Glomerular visceral epithelial cell (primary cell): ENCODE results near the gene SPCS3.
"Not testable (repeated sequence)": the region's sequence is repeated elsewhere in the genome, so short reads cannot be mapped to it uniquely, and the experiment has no call there.

ENCODE experiments used
- DNase-seq: peaks from one replicate; pipeline ENCODE4 v3.0.0-alpha.2; 2016; ENCODE audit errors: extremely low spot score

Gene SPCS3

GRCh38 chr4:176306837-176307665 lies 12.7 kb upstream of the SPCS3 start:
- DNase-seq = peak; percentile 90

- DNase-seq = no peak
Measured at GRCh38 chr4:176307666-176307930, 12.2 kb upstream of the SPCS3 start.

GRCh38 chr4:176308441-176308840 lies 11.3 kb upstream of the SPCS3 start:
- DNase-seq = no peak

GRCh38 chr4:176309046-176309445 lies 10.7 kb upstream of the SPCS3 start:
- DNase-seq = no peak

- no peak for DNase-seq
Measured at GRCh38 chr4:176309772-176310171, 10.0 kb upstream of the SPCS3 start.

GRCh38 chr4:176313596-176314336 lies 6.0 kb upstream of the SPCS3 start:
- no peak for DNase-seq

GRCh38 chr4:176319151-176319703 lies 539 bp upstream of the SPCS3 start:
- no peak for DNase-seq

GRCh38 chr4:176320340-176320975 lies 692 bp downstream of the SPCS3 start:
- DNase-seq = peak; percentile 85

GRCh38 chr4:176320976-176321361 lies 1.2 kb downstream of the SPCS3 start:
- DNase-seq = peak; percentile 20

GRCh38 chr4:176321589-176321988 lies 1.8 kb downstream of the SPCS3 start:
- no peak for DNase-seq

- no peak for DNase-seq
Measured at GRCh38 chr4:176323511-176324160, 3.9 kb downstream of the SPCS3 start.

- not testable (repeated sequence) for DNase-seq
Measured at GRCh38 chr4:176324876-176325275, 5.1 kb downstream of the SPCS3 start.

GRCh38 chr4:176333076-176333475 lies 13.3 kb downstream of the SPCS3 start:
- DNase-seq = no peak

- DNase-seq = no peak
Measured at GRCh38 chr4:176334066-176334465, 14.3 kb downstream of the SPCS3 start.

- DNase-seq = peak; percentile 46
Measured at GRCh38 chr4:176335421-176335820, 15.7 kb downstream of the SPCS3 start.

- DNase-seq = peak; percentile 69
Measured at GRCh38 chr4:176339936-176340761, 20.4 kb downstream of the SPCS3 start.

GRCh38 chr4:176340871-176341685 lies 21.3 kb downstream of the SPCS3 start:
- peak; percentile 69 for DNase-seq

GRCh38 chr4:176342384-176342783 lies 22.6 kb downstream of the SPCS3 start:
- no peak for DNase-seq

- DNase-seq = no peak
Measured at GRCh38 chr4:176343286-176343685, 23.5 kb downstream of the SPCS3 start.

GRCh38 chr4:176345346-176345745 lies 25.6 kb downstream of the SPCS3 start:
- not testable (repeated sequence) for DNase-seq
